Chondrocyte (in vitro differentiated cells): ENCODE data around the gene DLEC1. TPM values are rescaled to one million over a fixed set of nuclear protein-coding genes. Genes with fewer than 3 reads are reported as not detected.

Experiments used
- DNase-seq: peaks from one replicate; pipeline ENCODE4 v3.0.0; 2021; ENCODE audit warnings: mixed read lengths, low spot score
- H3K27ac Mint-ChIP-seq: one replicate; pipeline ENCODE4 v1.8.0; 2021; ENCODE audit warnings: mild to moderate bottlenecking, moderate library complexity, mixed read lengths; ENCODE audit not compliant: unreplicated experiment
- H3K27me3 Mint-ChIP-seq: 2 replicates; pipeline ENCODE4 v1.8.0; 2021; ENCODE audit warnings: low read depth, mixed read lengths
- H3K36me3 Mint-ChIP-seq: 2 replicates; pipeline ENCODE4 v1.8.0; 2021; ENCODE audit warnings: low read depth, mixed read lengths
- H3K4me1 Mint-ChIP-seq: 2 replicates; pipeline ENCODE4 v1.8.0; 2021; ENCODE audit warnings: low read depth, mild to moderate bottlenecking, mixed read lengths
- H3K4me3 Mint-ChIP-seq: one replicate; pipeline ENCODE4 v1.8.0; 2021; ENCODE audit warnings: mild to moderate bottlenecking, moderate library complexity, mixed read lengths; ENCODE audit not compliant: unreplicated experiment
- H3K9me3 Mint-ChIP-seq: 2 replicates; pipeline ENCODE4 v1.8.0; 2021; ENCODE audit warnings: low read depth, mixed read lengths
- total RNA-seq: library from RNA; stranded (reverse); gene quantifications from 3 replicates; pipeline ENCODE4 v1.2.1, GENCODE V29; 2021
- TF ChIP-seq, protein P1 (sequence below): fragments of 200-600 bp; sonication (generic); IDR thresholded peaks from 2 replicates; pipeline ENCODE4 v1.5.0; 2021; ENCODE audit warnings: antibody characterized with exemption, mild to moderate bottlenecking, moderate library complexity

Gene DLEC1
- total RNA-seq, 1 donor from 2014 or later, result 0.17 TPM

- Mint-ChIP-seq H3K36me3 (peaks cover 10% of the 10 kb centered on the region), H3K27ac (no peak overlapping the region), H3K4me3 (peak overlapping the region; percentile 96), H3K4me1 (peaks cover 40% of the 10 kb centered on the region), H3K9me3 (no peaks in the 10 kb centered on the region), H3K27me3 (no peaks in the 10 kb centered on the region)
- no peak for DNase-seq
- TF ChIP-seq, protein P1, sequence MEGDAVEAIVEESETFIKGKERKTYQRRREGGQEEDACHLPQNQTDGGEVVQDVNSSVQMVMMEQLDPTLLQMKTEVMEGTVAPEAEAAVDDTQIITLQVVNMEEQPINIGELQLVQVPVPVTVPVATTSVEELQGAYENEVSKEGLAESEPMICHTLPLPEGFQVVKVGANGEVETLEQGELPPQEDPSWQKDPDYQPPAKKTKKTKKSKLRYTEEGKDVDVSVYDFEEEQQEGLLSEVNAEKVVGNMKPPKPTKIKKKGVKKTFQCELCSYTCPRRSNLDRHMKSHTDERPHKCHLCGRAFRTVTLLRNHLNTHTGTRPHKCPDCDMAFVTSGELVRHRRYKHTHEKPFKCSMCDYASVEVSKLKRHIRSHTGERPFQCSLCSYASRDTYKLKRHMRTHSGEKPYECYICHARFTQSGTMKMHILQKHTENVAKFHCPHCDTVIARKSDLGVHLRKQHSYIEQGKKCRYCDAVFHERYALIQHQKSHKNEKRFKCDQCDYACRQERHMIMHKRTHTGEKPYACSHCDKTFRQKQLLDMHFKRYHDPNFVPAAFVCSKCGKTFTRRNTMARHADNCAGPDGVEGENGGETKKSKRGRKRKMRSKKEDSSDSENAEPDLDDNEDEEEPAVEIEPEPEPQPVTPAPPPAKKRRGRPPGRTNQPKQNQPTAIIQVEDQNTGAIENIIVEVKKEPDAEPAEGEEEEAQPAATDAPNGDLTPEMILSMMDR, result no peak
Measured at GRCh38 chr3:38139191-38139590, 100.2 kb downstream of the DLEC1 start.

GRCh38 chr3:38139652-38140051 lies 100.6 kb downstream of the DLEC1 start:
- no peaks in the 10 kb centered on the region for H3K27me3 Mint-ChIP-seq
- no peak for DNase-seq
- no peak overlapping the region for H3K27ac Mint-ChIP-seq
- peaks cover 8% of the 10 kb centered on the region for H3K36me3 Mint-ChIP-seq
- no peaks in the 10 kb centered on the region for H3K9me3 Mint-ChIP-seq
- H3K4me3 Mint-ChIP-seq, result peak overlapping the region; percentile 96
- TF ChIP-seq, protein P1, result no peak
- peaks cover 35% of the 10 kb centered on the region for H3K4me1 Mint-ChIP-seq

DNA sequence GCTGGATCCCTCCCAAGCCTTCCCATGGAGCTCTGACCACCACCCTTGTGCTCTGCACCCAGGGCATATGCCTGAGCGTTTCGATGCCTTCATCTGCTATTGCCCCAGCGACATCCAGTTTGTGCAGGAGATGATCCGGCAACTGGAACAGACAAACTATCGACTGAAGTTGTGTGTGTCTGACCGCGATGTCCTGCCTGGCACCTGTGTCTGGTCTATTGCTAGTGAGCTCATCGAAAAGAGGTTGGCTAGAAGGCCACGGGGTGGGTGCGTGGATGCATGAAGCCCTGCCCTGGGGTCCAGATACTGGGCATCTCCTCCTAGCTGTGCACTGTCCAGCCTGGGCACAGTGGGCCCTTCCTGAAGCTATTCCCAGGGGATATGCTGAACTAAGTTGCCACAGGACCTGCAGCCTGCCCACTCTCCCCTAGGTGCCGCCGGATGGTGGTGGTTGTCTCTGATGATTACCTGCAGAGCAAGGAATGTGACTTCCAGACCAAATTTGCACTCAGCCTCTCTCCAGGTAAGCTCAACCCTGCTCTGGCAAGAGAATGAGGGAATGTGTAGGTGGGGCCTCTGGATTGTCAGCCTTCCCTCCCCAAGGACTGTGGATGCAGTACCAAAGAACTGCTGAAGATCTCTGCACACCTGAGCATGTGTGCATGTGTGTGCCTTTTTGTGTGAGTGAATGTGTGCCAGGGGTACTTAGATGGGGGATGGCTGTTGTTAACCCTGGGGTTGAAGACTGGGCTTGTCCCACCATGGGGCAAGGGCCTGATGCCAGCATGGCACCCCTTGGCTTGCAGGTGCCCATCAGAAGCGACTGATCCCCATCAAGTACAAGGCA lies 101.5 kb downstream of the DLEC1 start:
- Mint-ChIP-seq H3K27ac (no peak overlapping the region), H3K36me3 (peaks cover 8% of the 10 kb centered on the region), H3K4me3 (no peak overlapping the region), H3K27me3 (no peaks in the 10 kb centered on the region), H3K9me3 (peaks cover under 1% of the 10 kb centered on the region), H3K4me1 (peaks cover 29% of the 10 kb centered on the region)
- DNase-seq, result no peak
- TF ChIP-seq, protein P1, result no peak

GRCh38 chr3:38141173-38141951 lies 102.4 kb downstream of the DLEC1 start:
- H3K36me3 Mint-ChIP-seq, result peaks cover 8% of the 10 kb centered on the region
- H3K4me3 Mint-ChIP-seq, result no peak overlapping the region
- peaks cover 9% of the 10 kb centered on the region for H3K9me3 Mint-ChIP-seq
- no peaks in the 10 kb centered on the region for H3K27me3 Mint-ChIP-seq
- TF ChIP-seq, protein P1, result no peak
- H3K4me1 Mint-ChIP-seq, result peaks cover 21% of the 10 kb centered on the region
- DNase-seq, result no peak
- H3K27ac Mint-ChIP-seq, result no peak overlapping the region

DNA sequence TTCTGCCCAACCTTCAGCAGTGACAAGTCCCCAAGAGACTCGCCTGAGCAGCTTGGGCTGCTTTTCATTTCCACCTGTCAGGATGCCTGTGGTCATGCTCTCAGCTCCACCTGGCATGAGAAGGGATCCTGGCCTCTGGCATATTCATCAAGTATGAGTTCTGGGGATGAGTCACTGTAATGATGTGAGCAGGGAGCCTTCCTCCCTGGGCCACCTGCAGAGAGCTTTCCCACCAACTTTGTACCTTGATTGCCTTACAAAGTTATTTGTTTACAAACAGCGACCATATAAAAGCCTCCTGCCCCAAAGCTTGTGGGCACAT lies 102.9 kb downstream of the DLEC1 start:
- Mint-ChIP-seq H3K4me3 (no peak overlapping the region), H3K36me3 (peaks cover 11% of the 10 kb centered on the region), H3K27me3 (no peaks in the 10 kb centered on the region), H3K4me1 (peaks cover 20% of the 10 kb centered on the region), H3K9me3 (peaks cover 14% of the 10 kb centered on the region), H3K27ac (no peak overlapping the region)
- TF ChIP-seq, protein P1, result no peak
- no peak for DNase-seq
